ENCODE results near the gene TUBB4B.

Gene TUBB4B

DNA sequence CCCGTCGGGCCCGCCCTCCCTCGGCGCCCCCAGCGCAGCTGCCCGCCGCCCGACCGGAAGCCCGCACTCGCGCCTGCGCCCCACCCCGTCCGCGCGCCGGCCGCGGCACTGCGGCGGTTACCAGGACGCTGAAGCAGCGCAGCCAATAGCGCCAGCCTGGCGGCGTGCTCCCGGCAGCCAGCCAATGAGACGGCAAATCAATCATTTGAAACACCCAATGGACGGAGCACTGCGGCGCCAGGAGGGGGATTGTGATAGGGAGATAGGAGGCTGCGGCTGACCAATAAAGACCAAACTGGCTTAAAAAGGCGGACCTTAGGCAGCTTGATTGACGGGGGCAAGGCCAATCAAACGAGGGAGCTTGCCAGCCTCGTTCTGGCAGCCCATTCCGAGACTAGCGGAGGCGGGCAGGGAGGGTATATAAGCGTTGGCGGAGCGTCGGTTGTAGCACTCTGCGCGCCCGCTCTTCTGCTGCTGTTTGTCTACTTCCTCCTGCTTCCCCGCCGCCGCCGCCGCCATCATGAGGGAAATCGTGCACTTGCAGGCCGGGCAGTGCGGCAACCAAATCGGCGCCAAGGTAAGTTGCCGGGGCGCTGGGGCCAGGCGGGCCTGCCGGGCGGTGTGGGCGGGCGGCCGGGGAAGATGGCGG, at the start of gene TUBB4B:
Gene TUBB4B (plus strand): TSS at position 447 of the 649 bp plus-strand sequence. CDS start 74 bp downstream, at position 521.
- peak; percentile 99 for DNase-seq

DNA sequence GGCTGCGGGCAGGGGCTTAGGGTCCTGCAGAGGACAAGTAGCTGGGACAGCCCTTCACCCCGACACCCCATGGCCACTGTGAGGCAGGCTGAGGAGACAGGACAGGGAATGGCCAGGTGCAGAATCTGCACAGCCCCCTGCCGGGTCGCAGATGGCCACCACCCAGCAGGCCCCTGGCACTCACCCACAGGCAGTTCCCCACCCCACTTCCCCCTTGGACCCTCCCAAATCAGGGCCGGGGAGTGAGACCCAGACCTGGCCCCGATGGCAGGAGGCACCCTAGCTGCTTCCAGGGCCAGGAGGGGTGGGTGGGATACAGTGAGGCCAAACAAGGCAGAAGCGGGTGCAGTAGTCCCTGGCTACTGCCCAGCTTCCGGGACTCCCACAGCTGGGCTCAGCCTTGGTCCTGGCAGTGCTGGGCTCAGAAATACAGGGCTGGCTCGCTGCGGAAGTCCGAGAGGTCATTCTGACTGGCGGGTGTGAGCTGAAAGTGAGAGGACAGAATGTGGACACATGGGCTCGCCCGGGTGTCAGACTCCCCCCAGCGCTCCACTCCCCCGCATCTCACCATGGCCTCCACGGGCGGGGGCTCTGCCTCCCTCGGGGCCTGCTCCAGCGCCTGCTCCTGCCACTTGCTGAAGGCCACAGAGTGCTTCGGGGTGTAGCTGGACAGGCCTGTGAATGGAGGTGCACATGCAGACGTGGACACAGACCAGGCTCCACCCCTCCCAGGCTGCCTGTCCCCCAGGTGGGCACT, 49.2 kb upstream of the TUBB4B start:
- DNase-seq = no peak

DNA sequence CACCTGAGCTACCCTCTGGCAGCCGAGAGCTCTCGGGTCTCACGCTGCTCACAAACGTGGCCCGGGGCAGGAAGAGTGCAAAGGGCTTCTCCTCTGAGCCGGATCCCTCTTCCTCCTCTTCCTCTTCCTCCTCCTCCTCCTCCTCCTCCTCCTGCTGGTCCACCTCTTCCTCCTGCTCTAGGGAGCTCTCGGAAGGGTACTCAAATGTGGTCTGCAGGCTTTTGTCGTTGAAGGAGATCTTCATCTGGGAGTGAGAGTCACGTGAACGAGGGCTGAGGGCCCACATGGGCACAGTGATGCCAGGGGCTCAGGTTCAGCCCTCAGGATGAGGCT, 48.7 kb upstream of the TUBB4B start:
- DNase-seq = no peak

DNA sequence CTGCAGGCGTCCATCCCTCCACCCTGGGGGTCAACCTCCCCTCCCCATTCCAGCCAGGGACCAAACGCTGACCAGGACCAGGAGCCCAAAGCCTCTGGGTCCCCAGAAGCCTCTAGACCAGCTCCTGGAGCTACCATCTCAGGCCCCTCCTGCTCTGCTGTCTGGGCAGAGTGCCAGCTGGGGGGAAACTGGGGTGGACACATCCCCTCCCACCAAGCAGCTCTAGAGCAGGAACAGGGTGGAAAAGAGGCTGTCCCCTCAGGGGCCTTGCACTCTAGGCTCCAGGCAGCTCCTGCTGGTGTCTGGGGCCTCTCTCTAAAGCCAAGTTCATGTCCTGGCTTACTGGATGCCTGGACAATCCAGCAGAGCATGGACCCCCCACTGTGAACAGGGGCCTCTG, 48.2 kb upstream of the TUBB4B start:
- no peak for DNase-seq

DNA sequence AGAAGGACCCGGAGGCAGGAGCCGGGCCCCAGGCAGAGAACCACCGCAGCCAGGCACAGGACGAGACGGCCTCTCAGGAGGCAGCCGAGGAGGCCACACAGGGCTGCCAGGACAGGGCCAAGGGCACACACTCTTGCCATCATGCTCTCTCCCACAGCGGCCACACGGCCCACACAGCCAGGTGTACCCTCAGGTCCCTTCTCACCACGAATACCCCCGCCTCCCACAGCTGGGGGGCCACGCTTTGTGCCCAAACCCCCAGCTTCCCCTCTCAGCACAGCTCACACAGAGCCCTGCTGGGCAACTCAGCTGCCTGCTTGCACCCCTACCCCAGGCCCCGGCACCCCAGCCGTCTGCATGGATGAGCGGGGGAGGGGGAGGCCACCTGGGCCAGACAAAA, 47.3 kb upstream of the TUBB4B start:
- DNase-seq = no peak

DNA sequence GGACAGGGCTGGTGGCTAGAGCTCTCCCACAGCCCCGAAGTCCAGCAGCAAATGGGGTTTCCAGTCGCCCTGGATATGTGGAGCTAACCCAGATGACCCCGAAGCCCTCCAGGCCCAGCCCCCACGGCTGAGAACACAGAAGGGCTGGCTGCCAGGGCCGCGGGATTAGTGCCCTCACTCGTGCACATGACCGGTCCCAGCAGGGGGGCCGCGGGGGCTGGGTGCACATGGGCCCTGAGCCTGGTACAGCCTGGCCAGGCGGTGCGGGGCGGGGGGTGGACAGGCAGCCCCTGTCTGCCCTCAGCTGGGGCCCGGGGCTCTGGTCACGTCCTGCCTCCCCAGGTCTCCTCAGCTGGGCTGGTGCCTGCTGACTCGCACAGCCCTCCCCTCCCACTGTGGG, 46.7 kb upstream of the TUBB4B start:
- DNase-seq = no peak

DNA sequence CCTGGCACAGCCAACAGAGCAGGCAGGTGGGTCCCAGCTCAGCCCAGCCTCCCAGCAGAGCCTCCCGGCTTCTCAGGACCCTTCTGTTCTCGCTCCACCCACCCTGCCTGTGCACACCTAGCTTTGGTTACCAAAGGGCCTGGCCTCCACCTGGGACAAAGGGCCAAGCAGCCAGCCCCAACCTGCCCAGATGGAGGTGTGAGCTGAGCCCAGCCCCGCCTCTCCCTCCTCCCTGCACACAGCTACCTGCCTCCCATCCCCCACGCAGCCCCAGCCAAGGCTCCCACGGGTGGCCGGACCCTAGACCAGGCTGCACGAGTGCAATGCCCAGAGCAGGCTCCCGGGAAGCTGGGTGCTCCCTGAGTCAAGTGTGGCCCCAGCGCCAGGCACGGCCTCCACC, 46.2 kb upstream of the TUBB4B start:
- no peak for DNase-seq

DNA sequence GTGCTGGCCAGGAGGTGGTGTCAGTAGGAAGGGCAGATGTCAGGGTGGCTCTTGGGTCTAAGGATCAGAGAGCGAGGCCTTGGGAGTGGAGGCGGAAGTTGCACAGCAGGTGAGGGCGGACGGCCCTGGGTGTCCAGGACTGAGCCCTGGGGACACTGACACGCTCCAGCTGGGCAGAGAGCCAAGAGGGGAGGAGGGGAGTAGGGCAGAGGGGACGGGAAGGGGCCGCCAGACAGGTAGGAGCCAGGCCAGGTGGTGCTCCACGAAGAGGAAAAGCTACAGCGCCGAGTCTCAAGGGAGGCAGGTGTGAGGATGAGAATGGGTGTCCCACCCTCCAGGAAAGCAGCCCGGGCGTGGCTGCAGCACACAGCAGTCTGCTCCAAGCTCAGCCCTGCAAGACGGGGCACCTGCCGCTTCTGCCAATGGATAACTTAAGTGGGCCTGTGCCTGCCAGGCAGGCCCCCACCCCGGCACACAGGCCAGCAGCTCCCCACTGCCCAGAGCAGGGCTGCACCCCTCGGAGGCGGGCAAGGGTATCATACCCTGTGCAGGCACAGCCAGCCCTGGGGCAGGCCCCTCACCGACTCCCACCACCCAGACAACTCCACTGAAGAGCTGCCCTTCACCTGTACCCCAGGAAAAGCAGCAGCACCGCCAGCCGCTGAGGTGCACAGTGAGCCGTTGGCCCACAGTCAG, 45.4 kb upstream of the TUBB4B start:
- DNase-seq = no peak

DNA sequence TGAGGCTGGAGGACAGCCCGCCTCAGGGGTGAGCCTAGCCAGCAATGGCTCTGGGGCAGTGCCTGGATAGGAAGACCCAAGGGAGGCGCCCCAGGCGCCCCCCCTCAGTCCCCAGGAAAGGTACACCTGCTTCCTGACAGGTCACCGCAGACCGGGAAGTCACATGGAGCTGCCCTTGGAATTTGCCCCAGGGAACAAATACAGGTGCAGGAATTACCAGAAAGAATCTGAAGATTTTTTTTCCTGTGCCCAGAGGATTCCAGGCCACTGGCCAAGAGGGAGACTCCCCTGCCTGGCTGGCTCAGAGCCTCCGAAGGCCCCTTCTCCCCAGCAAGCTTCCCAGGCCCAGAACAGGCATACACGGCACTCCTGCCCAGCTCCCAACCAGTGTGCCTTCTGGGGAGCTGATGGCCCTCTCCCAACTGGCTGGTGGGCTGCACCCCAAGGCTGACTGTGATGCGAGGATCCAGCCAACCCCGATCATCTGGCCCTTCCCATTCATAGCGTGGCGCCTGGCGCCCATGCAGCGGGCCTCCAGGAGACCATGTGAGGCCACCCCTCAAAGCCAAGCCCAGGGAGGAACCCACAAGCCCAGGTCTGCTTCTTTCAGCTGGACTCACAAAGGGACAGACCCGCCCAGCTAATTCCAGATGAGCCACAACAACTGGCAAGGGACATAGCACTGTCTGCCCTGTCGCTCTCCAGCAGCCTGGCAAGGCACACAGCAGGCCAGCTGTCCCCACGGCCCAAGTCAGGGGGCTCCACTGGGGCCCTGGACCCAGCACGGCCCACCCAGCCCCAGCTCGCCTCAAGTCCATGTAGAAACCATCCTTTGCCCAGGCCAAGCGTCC, 42.8 kb upstream of the TUBB4B start:
- no peak for DNase-seq

DNA sequence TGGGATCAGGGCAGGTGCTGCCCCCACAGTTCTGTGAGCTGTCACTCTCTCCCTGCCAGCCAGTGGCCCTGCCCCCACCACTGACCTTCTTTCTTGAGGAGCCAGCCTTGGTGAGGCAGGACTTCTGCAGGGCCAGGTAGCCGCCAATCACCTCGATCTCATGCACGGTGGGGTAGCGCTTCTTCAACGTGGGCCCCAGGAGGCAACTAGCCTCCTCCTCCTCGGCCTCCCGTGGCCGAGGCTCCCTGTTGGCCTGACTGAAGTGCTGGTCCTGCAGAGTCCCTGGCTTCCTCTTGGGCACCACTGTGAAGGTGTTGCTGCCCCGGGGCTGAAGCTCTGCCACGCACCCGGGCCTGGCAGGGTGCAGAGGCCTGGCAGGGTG, 42.2 kb upstream of the TUBB4B start:
- no peak for DNase-seq

DNA sequence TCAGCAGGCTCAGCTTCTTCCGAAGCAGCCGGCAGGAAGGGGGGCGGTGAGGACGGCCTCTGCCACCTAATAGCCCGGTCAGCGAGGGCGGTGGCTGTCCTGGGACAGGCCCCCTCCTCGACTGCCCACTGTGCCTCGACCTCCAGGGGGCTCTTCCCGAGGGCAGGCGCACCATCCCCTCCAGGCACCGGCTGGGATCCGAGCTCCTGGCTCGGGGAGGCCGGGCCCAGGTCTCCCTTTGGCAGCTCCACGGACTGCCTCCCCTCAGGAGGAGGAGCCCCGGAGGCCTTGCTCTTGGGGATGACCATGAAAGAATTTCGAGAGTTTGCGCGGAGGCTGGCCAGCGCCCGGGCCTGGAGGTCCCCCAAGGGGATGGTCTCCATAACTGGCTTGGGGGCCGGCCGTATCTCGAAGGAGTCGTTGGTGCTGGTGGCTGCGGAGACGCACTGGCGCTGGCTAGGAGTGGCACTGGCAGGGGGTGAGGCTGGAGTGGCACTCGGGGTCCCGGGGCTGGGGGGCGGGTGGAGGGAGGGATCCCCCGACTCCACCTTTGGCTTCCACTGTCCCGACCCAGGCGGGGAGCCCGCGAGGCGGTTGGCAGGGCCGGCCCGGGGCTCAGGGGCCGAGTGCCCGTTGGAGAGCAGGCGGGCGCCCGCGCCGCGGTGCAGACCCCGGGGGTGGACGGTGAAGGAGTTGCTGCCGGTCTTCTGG, 41.5 kb upstream of the TUBB4B start:
- DNase-seq = no peak

DNA sequence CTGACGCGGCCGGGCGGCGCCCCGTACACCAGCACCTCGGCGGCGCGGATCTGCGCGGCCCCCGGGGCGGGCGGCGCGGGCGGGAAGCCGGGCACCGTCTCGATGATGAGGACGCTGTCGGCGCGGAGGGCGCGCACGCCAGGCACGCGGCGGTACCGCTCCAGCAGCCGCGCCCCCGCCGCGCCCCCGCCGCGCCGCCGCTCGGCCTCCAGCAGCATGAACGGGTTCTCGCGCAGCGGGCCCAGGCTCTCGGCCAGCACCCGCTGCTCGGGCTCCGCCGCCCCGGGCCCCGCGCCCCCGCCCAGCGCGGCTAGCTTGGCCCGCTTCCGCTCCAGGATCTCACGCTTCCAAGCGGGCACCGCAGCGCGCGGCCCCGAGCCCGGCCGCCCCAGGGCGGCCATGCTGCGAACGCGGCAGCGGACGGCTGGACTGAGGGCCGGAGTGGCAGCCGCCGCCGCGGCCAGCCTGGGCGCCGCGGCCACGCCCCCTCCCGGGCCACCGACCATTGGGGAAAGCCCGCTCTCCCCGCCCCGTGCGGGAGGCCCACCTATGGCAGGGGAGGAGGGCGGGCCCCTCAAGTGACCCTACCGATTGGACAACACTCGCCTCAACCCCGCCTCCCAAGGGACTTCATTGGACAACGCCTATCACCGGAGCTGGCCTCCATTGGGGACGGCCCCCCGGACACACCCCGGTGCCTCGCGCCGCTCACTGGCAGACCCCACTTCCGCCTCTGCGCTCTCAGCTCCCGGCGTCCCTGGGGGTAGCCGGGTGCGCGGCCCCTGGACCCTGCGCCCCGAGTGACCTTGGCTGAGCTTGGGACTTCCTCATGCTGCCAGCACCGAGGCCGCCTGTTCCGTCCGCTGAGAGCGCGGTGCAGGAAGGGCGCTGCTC, 40.5 kb upstream of the TUBB4B start, which contains the start of gene TPRN:
Gene TPRN (minus strand): TSS at position 431 of the 894 bp plus-strand sequence. CDS start 30 bp downstream, at position 401.
- peak; percentile 100 for DNase-seq

DNA sequence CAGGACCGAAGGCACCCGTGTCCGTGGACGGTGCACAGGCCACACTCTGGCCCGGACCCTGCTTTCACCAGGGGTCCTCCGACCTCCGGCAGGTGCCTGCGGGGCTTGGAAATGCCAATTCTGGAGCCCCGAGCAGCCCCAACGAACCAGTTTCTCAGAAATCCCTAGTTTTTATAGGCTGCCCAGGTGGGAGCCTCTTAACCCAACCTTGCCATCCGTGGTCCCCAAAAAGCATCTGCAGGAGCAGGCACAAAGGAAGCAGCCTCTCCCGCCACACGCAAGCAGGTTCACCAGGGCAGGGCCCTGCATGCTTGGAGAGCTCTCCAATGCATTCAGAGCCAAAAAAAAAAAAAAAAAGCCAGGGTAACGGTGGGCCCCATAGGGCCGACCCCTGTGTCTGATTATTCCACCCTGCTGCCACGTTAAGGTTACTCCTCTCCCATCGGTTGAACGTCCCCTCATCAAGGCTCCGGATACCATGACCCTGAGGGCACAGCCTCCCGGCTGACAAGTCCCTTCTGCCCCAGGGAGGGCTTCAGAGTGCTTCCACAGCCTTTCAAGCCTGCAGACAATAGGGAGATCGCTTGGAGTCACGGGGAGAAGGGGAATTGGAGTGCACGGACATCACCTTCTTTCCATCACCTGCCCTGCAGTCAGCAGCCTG, 39.8 kb upstream of the TUBB4B start:
- DNase-seq = no peak

DNA sequence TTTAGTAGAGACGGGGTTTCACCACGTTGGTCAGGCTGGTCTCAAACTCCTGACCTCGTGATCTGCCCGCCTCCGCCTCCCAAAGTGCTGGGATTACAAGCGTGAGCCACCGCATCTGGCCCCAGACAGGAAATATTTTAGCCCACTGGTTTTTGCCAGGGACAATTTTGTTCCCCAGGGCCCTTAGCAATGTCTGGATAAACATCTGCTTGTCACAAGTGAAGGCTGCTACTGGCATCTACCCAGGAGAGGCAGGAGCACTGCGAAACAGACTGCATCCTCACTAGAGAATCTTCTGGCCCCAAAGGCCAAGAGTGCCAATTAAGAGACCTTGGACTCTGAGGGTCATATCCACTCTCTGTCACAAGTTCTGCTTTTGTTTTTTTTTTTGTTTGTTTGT, 38.1 kb upstream of the TUBB4B start:
- no peak for DNase-seq

DNA sequence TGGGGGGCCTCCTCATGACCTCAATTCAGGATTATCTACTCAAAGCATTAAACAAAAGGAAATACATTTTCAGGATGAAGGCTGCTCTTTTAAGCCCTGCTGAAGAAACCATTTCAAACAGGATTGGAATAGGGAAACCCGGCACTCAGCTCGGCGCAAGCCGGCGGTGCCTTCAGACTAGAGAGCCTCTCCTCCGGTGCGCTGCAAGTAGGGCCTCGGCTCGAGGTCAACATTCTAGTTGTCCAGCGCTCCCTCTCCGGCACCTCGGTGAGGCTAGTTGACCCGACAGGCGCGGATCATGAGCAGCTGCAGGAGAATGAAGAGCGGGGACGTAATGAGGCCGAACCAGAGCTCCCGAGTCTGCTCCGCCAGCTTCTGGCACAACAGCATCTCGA, 36.4 kb upstream of the TUBB4B start:
- DNase-seq = no peak

DNA sequence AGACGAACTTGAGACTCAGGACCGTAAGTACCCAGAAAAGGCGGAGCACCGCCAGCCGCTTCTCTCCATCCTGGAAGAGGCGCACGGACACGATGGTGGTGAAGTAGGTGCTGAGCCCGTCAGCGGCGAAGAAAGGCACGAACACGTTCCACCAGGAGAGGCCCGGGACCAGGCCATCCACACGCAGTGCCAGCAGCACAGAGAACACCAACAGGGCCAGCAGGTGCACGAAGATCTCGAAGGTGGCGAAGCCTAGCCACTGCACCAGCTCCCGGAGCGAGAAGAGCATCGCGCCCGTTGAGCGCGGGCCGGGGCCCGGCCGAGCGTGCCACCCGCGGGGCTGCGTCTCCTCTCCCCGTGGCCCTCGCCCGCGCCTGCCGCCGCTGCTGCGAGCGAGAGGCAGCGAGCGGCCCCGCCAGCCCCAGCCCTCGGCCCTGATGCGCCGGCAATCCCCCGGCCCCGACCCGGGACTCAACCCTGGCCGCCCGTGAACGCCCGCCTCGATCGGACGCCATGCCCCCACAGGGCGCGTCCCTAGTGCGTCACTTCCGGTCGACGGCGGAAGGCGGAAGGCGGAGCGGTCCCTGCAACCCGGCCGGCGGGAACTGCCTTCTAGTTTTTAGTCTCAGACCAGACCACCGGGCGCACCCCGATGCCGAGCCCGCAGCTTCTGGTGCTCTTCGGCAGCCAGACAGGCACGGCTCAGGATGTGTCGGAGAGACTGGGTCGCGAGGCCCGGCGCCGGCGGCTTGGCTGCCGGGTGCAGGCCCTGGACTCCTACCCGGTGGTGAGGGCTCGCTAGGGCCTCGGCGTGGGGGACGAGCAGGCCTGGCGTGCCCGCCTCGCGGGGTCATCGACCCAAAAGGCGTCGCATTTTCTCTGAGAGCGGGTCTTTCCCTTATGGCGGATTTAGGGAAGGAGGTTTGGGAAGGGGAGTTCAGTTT, 35.7 kb upstream of the TUBB4B start, which contains the start of the genes NDOR1 and TMEM203:
Gene NDOR1 (plus strand): TSS at position 575 of the 944 bp plus-strand sequence. CDS start 78 bp downstream, at position 653.
Gene TMEM203 (minus strand): TSS at position 523 of the 944 bp plus-strand sequence. CDS start 234 bp downstream, at position 289.
- DNase-seq = peak; percentile 97

DNA sequence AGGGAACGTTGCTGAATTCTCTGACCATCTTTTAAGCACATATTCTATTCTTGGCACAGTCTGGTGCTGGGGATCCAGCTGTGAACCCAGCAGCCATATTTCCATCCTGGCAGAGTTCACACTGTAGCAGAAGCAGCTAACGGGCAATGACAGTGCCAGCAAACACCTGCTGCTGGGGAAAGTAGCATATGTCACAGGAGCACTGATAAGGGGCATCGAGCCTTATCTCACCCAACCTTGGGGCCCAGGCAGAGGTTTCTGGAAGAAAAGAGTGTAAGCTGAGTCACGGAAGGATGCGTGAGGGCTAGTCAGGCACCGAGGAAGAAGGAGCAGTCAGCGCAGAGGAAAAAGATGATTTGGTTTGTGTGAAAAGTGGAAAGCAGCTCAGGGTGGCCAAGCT, 34.5 kb upstream of the TUBB4B start:
- no peak for DNase-seq

DNA sequence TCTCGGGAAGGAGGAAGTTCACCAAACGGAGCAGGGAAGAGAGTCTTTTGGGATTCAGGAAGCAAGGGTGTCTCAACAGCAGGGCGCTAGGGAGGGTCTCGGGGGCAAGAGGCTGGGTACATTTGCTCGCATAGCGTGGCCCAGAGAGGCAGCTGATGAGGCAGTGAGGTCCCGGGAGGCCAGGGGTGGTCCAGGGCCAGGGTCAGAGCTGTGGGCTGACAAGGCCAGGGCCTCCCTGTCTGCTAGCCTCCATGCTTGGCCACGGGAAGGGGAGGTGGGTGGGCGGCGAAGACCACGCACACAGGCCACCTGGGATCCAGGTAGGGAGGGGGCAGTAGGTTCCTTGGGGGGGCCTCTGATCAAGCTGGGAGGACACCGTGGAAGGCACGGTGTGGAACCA, 29.6 kb upstream of the TUBB4B start:
- DNase-seq = no peak

DNA sequence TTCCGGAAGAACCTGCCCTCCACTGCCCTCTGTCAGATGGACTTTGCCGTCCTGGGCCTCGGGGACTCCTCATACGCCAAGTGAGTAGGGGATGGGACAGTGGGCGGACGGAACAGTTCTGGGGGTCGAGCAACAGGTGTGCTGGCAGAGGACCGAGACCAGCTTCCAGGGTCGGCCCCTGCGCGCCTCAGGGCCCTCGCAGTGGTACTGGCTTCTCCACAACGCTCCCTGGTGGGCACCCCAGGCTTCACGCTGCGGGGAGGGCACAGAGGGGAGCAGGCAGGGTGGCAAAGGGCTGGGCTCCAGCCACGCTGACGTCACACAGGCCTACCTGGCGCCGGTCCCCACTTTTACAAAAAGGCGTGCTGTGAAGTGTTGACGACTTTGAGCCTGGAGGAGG, 28.6 kb upstream of the TUBB4B start:
- no peak for DNase-seq

Measured in activated CD4-positive, alpha-beta T cell treated with anti-CD3 and anti-CD28 coated beads, Interleukin-2, Interleukin-6, amounts not matched to agents 100 ng/mL and 50 ng/mL, durations not matched to agents 16 hours and 8 hours (primary cell).